ENCODE measurements around the gene NRG3.
"Not testable (repeated sequence)": the region's sequence is repeated elsewhere in the genome, so short reads cannot be mapped to it uniquely, and the experiment has no call there.

DNA sequence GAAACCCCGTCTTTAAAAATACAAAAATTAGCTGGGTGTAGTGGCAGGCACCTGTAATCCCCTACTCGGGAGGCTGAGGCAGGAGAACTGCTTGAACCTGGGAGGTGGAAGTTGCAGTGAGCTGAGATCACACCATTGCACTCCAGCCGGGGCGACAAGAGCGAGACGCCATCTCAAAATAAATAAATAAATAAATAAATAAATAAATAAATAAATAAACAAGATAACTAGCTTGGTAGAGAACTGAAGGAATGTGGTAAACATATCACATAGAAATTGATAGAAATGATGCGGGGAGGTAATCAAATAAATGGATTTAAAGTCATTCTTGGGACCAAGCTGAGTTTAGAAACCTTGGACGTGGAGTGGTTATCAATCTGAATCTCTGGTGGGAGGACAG, 1131.5 kb downstream of the NRG3 start:
- not testable (repeated sequence) for TF ChIP-seq ZBTB48 (tag by site-specific recombination; IDR thresholded peaks at IDR 0.05); GLI4 (tag by site-specific recombination; IDR thresholded peaks at IDR 0.05); ZNF23 (tag by site-specific recombination; IDR thresholded peaks at IDR 0.05; ENCODE audit: borderline replicate concordance); ZNF501 (tag by site-specific recombination; IDR thresholded peaks at IDR 0.05); ZNF16 (tag by site-specific recombination; IDR thresholded peaks at IDR 0.05; ENCODE audit: low read depth)
- TF ChIP-seq, protein P1, sequence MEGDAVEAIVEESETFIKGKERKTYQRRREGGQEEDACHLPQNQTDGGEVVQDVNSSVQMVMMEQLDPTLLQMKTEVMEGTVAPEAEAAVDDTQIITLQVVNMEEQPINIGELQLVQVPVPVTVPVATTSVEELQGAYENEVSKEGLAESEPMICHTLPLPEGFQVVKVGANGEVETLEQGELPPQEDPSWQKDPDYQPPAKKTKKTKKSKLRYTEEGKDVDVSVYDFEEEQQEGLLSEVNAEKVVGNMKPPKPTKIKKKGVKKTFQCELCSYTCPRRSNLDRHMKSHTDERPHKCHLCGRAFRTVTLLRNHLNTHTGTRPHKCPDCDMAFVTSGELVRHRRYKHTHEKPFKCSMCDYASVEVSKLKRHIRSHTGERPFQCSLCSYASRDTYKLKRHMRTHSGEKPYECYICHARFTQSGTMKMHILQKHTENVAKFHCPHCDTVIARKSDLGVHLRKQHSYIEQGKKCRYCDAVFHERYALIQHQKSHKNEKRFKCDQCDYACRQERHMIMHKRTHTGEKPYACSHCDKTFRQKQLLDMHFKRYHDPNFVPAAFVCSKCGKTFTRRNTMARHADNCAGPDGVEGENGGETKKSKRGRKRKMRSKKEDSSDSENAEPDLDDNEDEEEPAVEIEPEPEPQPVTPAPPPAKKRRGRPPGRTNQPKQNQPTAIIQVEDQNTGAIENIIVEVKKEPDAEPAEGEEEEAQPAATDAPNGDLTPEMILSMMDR (tag by site-specific recombination; IDR thresholded peaks at IDR 0.05), result not testable (repeated sequence)
- TF ChIP-seq, protein P2, sequence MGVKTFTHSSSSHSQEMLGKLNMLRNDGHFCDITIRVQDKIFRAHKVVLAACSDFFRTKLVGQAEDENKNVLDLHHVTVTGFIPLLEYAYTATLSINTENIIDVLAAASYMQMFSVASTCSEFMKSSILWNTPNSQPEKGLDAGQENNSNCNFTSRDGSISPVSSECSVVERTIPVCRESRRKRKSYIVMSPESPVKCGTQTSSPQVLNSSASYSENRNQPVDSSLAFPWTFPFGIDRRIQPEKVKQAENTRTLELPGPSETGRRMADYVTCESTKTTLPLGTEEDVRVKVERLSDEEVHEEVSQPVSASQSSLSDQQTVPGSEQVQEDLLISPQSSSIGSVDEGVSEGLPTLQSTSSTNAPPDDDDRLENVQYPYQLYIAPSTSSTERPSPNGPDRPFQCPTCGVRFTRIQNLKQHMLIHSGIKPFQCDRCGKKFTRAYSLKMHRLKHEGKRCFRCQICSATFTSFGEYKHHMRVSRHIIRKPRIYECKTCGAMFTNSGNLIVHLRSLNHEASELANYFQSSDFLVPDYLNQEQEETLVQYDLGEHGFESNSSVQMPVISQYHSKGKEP (tag by site-specific recombination; IDR thresholded peaks at IDR 0.05), result not testable (repeated sequence)

Measured in HEK293 (cell line).